CD4-positive, alpha-beta T cell (primary cell): Measurements from ENCODE around the gene KCND3. TPM values are rescaled to one million over a fixed set of nuclear protein-coding genes. Genes with fewer than 3 reads are reported as not detected.

Source experiments
- ATAC-seq: fragments of 200-7000 bp; cut with Tn5 transposase; one replicate; pipeline ENCODE4 v1.10.0; 2022; ENCODE audit warnings: mild to moderate bottlenecking; ENCODE audit not compliant: poor library complexity
- CTCF ChIA-PET: fragments of 350-600 bp; sonication (Branson Sonifier 250); formaldehyde crosslinking; loops from one replicate; lab custom pipeline; 2021; ENCODE audit warnings: antibody characterized with exemption, inconsistent platforms; lab: Charles Lee
- POLR2A ChIA-PET: fragments of 350-600 bp; sonication (Branson Sonifier 250); formaldehyde crosslinking; loops from one replicate; lab custom pipeline; 2021; ENCODE audit warnings: antibody characterized with exemption, inconsistent platforms; lab: Charles Lee
- DNase-seq, 14 experiments: peaks; one replicate each; pipeline ENCODE4 v3.0.0-alpha.2; 2013 to 2020; ENCODE audit warnings: mixed read lengths in 2 of 14
- H3K27ac ChIP-seq, 2 donors: one replicate each; pipeline versions ENCODE4 v1.5.1 to v1.7.0; 2013; ENCODE audit warnings: low read length in 2 of 2, low read depth in 1 of 2, mild to moderate bottlenecking in 1 of 2
- H3K27me3 ChIP-seq, 2 experiments: 1 replicate in 1 of 2; 2 replicates in 1 of 2; pipeline versions ENCODE4 v1.6.1 to v1.7.0; 2013; ENCODE audit warnings: low read length in 2 of 2, control low read depth in 1 of 2, mild to moderate bottlenecking in 1 of 2, moderate library complexity in 1 of 2; ENCODE audit not compliant: insufficient read depth in 2 of 2, control insufficient read depth in 1 of 2
- H3K36me3 ChIP-seq: one replicate; pipeline ENCODE4 v1.6.1; 2013; ENCODE audit warnings: low read length, control low read depth; ENCODE audit not compliant: insufficient read depth
- H3K4me1 ChIP-seq: one replicate; pipeline ENCODE4 v1.6.1; 2013; ENCODE audit warnings: low read length, control low read depth; ENCODE audit not compliant: insufficient read depth
- H3K4me3 ChIP-seq: one replicate; pipeline ENCODE4 v1.5.1; 2013; ENCODE audit warnings: mild to moderate bottlenecking, low read length, moderate library complexity
- H3K9me3 ChIP-seq, 2 experiments: 1 replicate in 1 of 2; 2 replicates in 1 of 2; pipeline versions ENCODE4 v1.6.1 to v1.7.0; 2013; ENCODE audit warnings: low read length in 2 of 2, mild to moderate bottlenecking in 2 of 2, control low read depth in 1 of 2, moderate library complexity in 1 of 2; ENCODE audit not compliant: control insufficient read depth in 1 of 2, insufficient read depth in 1 of 2
- H3K27ac Mint-ChIP-seq: one replicate; pipeline ENCODE4 v1.8.0; 2020; ENCODE audit warnings: mixed read lengths
- H3K27me3 Mint-ChIP-seq: one replicate; pipeline ENCODE4 v1.8.0; 2021; ENCODE audit warnings: mixed read lengths
- H3K36me3 Mint-ChIP-seq: one replicate; pipeline ENCODE4 v1.8.0; 2021; ENCODE audit warnings: low read depth, mixed read lengths
- H3K4me1 Mint-ChIP-seq: one replicate; pipeline ENCODE4 v1.8.0; 2021; ENCODE audit warnings: low read depth, mixed read lengths
- H3K4me3 Mint-ChIP-seq: one replicate; pipeline ENCODE4 v1.8.0; 2020; ENCODE audit warnings: mild to moderate bottlenecking, mixed read lengths
- H3K9me3 Mint-ChIP-seq: one replicate; pipeline ENCODE4 v1.8.0; 2020; ENCODE audit warnings: mixed read lengths
- intact Hi-C, 2 experiments: fragments of 100-400 bp; cut with DNase I in 1 of 2; cut with micrococcal nuclease in 1 of 2; formaldehyde crosslinking; loops; one replicate each; pipeline versions ENCODE4 v1.15.1 to v1.9.0; 2023 to 2025; cut with DNase I, micrococcal nuclease
- total RNA-seq, 174 experiments: library from RNA in 2 of 174; stranded (reverse) in 2 of 174; gene quantifications; one replicate each; pipeline ENCODE4 v1.2.3 and lab custom pipeline; 2021 to 2026
- TF ChIP-seq, protein P1 (sequence below): fragments of 200-600 bp; IDR thresholded peaks from one replicate; pipeline ENCODE4 v1.8.0; 2022; ENCODE audit warnings: antibody characterized with exemption, mild to moderate bottlenecking

KCND3 gene
- total RNA-seq, 2 experiments from 2014 or later, result 0.05 TPM; not detected in 1

DNA sequence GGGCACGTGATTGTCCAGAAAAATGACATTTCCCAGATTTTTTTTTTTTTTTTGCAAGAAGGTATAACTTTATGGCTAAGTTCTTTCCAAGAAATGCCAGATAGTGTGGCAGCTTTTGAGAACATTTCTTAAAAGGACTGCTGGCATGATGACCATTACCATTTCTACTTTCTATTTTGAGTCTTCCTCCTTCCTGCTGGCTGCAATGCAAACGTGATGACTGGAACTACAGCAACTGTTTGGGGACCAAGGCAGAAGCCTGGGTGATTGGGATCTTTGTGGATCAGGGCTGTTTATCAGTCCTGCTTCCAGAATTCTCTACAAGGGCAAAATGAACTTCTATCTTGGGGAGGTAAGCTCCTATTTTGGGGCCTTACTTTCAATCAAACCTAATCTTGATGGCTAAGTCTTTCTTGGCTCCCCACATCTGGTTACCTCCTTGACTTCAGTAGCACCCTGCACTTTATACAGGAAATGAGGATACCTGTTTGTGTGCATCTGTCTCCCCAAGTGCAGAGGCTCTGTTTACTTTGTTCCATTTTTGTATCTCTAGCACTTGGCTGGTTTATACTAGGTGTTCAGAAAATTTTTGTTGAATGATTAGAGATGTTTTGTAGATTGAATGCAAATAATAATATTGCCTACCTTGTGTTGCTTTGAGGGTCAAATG lies 237.4 kb downstream of the KCND3 start:
- Histone ChIP-seq H3K4me3 (no peak overlapping the region), H3K4me1 (peaks cover 19% of the 10 kb centered on the region), H3K27ac (no peak overlapping the region), H3K36me3 (no peaks in the 10 kb centered on the region), H3K9me3 (no peaks in the 10 kb centered on the region), H3K27me3 (no peaks in the 10 kb centered on the region)
- no peak overlapping the region for H3K4me3 Mint-ChIP-seq
- peaks cover 21% of the 10 kb centered on the region for H3K4me1 Mint-ChIP-seq
- ChIA-PET POLR2A (no interaction called here), CTCF (interaction anchor here (0.7 to 1.5 kb wide), 4 partner anchors 17 to 244 kb away, joined by 3 to 7 read pairs (median 4); no protein-coding TSS in a partner anchor)
- DNase-seq (no peak), ATAC-seq (no peak)
- H3K36me3 Mint-ChIP-seq, result peaks cover 21% of the 10 kb centered on the region
- no peak overlapping the region for H3K27ac Mint-ChIP-seq
- TF ChIP-seq, protein P1, sequence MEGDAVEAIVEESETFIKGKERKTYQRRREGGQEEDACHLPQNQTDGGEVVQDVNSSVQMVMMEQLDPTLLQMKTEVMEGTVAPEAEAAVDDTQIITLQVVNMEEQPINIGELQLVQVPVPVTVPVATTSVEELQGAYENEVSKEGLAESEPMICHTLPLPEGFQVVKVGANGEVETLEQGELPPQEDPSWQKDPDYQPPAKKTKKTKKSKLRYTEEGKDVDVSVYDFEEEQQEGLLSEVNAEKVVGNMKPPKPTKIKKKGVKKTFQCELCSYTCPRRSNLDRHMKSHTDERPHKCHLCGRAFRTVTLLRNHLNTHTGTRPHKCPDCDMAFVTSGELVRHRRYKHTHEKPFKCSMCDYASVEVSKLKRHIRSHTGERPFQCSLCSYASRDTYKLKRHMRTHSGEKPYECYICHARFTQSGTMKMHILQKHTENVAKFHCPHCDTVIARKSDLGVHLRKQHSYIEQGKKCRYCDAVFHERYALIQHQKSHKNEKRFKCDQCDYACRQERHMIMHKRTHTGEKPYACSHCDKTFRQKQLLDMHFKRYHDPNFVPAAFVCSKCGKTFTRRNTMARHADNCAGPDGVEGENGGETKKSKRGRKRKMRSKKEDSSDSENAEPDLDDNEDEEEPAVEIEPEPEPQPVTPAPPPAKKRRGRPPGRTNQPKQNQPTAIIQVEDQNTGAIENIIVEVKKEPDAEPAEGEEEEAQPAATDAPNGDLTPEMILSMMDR, result no peak
- H3K9me3 Mint-ChIP-seq, result no peaks in the 10 kb centered on the region
- intact Hi-C loops, result loop anchor here in 1 of 2 experiments (2.0 kb wide), 1 partner anchor 35 kb away; no protein-coding TSS in a partner anchor
- no peaks in the 10 kb centered on the region for H3K27me3 Mint-ChIP-seq

DNA sequence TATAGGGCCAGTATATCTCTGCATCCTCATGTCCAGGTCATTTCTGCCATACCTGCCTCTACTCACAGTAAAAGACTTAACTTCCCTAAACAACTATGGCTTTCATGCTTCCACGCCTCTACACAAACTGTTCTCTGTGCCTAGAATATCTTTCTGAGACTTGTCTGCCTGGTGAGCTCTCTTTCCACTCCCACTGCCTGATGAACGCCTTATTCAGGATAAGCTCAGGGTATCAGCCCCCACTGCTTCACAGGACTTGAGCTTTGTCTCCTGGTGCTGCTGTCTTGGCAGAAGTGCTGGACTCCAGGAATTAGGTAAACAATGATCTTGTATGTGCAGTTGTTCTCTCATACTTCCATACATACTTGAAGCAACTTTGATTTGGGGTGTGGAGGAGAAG lies 238.6 kb downstream of the KCND3 start:
- no peaks in the 10 kb centered on the region for H3K27me3 Mint-ChIP-seq
- H3K36me3 Mint-ChIP-seq, result peaks cover 13% of the 10 kb centered on the region
- POLR2A ChIA-PET, result interaction anchor here (0.7 kb wide), 1 partner anchor 36 kb away, joined by 3 read pairs; no protein-coding TSS in a partner anchor
- H3K36me3 ChIP-seq, result no peaks in the 10 kb centered on the region
- no peak overlapping the region for H3K27ac ChIP-seq
- H3K4me3 ChIP-seq, result no peak overlapping the region
- H3K27me3 ChIP-seq, result no peaks in the 10 kb centered on the region
- intact Hi-C loops, result no loop called here
- no peak overlapping the region for H3K4me3 Mint-ChIP-seq
- no peak for DNase-seq
- H3K4me1 ChIP-seq, result peaks cover 10% of the 10 kb centered on the region
- H3K27ac Mint-ChIP-seq, result no peak overlapping the region
- no peaks in the 10 kb centered on the region for H3K9me3 Mint-ChIP-seq
- H3K9me3 ChIP-seq, result no peaks in the 10 kb centered on the region
- ATAC-seq, result no peak
- TF ChIP-seq, protein P1, result no peak
- peaks cover 12% of the 10 kb centered on the region for H3K4me1 Mint-ChIP-seq
- CTCF ChIA-PET, result interaction anchor here (1.2 to 1.5 kb wide), 3 partner anchors 18 to 38 kb away, joined by 3 to 7 read pairs (median 4); no protein-coding TSS in a partner anchor

DNA sequence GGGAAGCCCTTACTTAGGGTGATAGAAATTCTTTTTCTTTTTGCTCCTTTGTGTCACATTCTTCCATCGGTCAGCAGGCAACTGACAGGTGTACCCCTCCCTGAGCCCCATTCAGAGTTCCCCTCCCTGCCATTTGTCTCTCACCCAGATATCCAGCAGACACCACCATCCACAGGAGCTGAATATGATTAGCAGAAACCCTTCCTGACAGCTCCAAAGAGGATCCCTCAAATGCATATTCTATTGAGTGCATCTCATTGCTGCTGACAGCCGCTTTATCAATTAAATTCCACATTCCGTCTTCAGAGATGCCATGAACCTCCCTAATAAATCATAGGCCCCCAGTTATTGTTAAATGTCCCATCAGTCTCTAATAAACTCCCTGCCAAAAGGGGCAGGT lies 239.8 kb downstream of the KCND3 start:
- peaks cover 3% of the 10 kb centered on the region for H3K4me1 ChIP-seq
- no peaks in the 10 kb centered on the region for H3K9me3 ChIP-seq
- TF ChIP-seq, protein P1, result no peak
- no peak for DNase-seq
- no peaks in the 10 kb centered on the region for H3K27me3 ChIP-seq
- no peaks in the 10 kb centered on the region for H3K9me3 Mint-ChIP-seq
- intact Hi-C loops, result loop anchor here in 1 of 2 experiments (5.0 kb wide), 1 partner anchor 242 kb away; no protein-coding TSS in a partner anchor
- CTCF ChIA-PET, result no interaction called here
- H3K27ac Mint-ChIP-seq, result no peak overlapping the region
- POLR2A ChIA-PET, result no interaction called here
- H3K36me3 ChIP-seq, result no peaks in the 10 kb centered on the region
- H3K4me3 ChIP-seq, result no peak overlapping the region
- H3K36me3 Mint-ChIP-seq, result peaks cover under 1% of the 10 kb centered on the region
- ATAC-seq, result no peak
- no peaks in the 10 kb centered on the region for H3K27me3 Mint-ChIP-seq
- H3K27ac ChIP-seq, result no peak overlapping the region
- peaks cover 2% of the 10 kb centered on the region for H3K4me1 Mint-ChIP-seq
- H3K4me3 Mint-ChIP-seq, result no peak overlapping the region
